Amygdala (tissue), 56 donors: ENCODE measurements around the gene GPR55.

Experiments
- DNase-seq, 56 donors: peaks; one replicate each; lab custom pipeline; 2025; lab: John Stamatoyannopoulos, UW

Gene GPR55

DNA sequence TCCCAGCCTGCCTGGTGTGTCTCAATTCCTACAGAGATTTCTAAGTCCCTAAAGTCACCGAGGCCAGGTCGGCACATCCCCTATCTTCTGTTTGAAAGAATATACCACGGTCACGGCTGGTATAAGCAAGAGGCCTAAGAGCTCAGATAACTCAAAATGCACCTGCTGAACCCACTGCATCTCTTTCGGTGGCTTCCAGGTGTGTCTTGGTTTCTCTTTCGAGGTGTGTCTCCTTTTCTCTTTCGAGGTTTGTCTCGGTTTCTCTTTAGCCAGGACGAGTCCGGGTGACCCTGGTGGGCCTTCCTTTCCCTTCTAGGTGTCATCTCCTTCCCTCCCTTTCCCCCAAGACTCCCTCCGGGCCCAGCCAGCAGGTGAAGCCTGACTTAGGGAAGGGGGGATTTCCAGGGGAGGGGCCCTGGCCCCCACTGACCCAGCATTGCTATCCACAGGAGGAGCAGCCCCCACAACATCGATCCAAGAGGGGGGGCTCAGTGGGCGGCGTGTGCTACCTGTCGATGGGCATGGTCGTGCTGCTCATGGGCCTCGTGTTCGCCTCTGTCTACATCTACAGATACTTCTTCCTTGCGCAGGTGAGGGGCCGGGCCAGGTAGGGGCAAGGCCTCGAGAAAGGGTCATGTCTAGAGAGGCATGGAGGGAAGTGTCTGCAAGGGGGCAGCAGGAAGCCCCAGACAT is 51.9 kb downstream of the GPR55 start:
- no peak for DNase-seq

- DNase-seq = no peak
Measured at GRCh38 chr2:230872151-230872967, 52.7 kb downstream of the GPR55 start.

GRCh38 chr2:230871361-230872150 is 53.5 kb downstream of the GPR55 start:
- no peak for DNase-seq

DNA sequence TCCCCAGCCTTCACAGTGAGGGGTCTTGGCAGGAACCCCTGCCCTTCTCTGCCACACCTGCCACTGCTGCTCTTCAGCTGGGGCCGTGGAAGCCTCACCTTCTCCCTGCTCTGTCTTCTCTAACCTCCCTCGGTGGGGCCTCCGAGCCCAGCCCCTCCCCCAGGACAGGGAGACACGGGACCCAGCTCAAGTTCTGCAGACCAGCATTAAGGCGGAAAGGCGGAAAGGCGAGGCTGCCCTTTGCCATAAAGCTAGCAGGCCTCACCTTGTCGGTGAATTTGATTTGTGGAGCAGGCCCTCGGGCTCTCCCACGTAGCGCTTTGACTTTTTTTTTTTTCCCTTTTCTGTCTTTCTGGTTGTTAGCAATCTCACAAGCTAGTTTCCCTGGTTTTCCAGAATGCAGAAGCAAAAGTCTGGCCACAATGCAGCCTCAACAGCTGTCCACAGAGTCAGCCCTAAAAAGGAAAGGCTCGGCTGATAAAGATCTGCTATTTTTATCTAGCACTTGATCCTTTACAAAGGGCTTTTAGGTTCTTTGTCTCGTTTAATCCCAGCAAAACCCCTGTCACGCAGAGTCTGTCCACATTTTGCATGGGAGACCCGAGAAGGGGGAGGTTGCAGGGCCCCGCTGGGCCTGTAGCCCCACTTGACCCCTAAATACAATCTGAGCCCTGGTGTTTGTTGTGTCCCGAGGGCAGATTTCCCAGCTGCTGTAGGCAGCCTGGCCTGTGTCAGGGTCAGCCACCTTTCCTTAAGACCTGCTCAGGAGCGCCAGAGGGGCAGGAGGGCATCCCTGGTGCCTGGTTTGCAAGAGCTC is 54.3 kb downstream of the GPR55 start:
- no peak for DNase-seq

DNA sequence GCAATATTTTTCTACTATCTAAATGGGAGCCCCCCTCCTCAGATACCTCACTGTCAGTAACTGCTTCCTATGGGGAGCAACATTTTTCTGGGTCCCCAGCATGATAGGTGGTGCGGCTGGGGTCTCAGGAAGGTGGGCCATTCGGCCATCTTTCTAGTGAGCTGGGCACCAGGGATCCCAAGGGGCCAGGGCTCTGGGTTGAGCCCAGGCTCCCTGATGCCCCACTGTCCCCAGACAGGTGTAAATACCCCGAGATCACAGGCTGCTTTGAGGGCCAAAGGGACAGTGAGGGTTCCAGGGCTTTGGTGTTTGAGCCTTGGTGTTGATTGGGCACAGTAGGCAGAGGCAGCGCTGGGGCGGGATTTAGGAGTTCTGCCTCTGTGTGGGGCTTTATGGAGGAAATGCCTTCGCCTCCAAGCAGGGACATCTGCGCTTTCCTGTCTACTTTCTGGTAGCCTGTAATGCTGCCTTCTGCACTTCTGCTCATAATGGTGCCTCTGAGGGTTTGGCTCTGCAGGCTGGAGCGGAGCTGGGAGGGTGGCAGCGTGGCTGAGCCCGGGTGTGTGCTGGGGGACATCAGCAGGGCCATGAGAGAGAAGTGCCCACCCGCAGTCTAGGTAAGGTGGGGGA is 55.0 kb downstream of the GPR55 start:
- no peak for DNase-seq

DNA sequence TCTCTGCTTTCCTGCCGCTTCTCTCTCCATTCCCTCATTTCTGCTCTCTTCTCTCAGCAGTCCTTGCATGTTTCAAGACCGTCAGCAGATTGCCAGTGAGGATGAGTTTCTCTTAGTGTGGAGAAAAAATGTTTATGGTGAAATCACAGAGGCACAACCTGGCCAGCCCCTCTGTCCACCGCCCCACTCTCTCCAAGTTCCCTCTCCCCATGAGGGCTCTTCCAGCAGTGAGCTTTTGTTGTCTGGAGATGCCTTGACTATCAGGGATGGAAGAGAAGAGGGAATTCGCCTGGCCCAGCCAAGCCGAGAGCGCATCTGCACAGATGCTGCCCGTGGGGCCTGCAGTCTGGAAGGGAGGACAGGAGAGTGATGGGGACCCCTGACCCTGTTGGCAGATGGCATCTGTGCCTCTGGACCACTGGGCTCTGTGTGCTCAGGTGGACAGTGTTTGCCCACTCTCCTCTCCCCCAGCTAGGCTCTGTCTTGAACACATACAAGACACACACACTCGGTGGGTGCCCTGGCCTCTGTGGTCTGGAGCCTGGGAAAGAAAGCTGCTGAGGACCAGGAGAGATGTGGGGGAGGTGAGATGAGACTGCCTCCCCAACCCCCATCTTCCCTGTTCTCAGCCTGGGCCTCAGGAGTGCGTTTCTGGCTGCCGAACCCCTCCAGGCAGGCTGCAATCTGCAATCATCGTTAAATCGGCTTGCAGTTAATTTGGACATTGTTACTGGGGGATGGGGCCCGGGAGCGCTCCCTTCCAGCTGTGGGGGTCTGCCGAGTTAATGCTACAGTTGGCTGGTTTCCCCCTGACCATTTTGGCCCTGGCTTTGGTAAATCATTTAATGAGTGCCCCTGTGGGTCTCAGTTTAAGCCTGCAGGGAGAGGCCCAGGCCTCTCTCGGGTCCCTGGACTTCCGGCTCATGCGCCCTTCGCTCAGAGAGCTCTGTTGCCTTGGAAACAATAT is 55.8 kb downstream of the GPR55 start:
- DNase-seq = no peak

- peak in 2 of 56 donors; percentile 35 to 43 for DNase-seq
Measured at GRCh38 chr2:230868161-230868946, 56.7 kb downstream of the GPR55 start.

- DNase-seq = peak in 50 of 56 donors; percentile 21 to 82 (median 59)
Measured at GRCh38 chr2:230866756-230867523, 58.1 kb downstream of the GPR55 start.

GRCh38 chr2:230865766-230866755 is 59.0 kb downstream of the GPR55 start:
- peak in 30 of 56 donors; percentile 31 to 71 (median 51) for DNase-seq

- DNase-seq = peak in 1 of 56 donors; percentile 57
Measured at GRCh38 chr2:230865307-230865765, 59.7 kb downstream of the GPR55 start.

DNA sequence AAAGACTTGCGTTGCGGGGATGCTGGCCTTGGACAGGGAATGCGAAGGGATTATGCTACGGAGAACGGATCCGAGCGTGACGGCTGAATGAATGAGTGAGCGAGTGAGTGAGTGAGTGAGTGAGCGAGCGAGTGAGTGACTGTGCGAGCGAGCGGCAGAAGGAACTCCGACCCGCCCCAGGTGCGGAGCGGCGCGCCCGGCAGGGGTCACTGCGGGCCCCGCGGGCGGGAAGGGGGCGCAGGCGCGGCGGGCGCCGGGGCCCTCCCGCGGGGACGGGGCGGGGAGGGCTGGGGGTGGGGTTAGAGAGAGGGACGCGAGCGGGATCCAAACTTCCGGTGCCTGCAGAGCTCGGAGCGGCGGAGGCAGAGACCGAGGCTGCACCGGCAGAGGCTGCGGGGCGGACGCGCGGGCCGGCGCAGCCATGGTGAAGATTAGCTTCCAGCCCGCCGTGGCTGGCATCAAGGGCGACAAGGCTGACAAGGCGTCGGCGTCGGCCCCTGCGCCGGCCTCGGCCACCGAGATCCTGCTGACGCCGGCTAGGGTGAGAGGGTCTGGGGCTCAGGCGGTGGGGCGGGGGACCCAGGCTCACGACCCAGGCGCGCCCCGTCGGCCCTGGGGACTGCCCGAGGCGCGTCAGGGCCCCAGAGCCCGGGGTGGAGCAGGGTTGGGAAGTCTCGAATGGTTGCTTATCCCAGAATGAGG is 60.3 kb downstream of the GPR55 start, which contains the start of gene ITM2C:
TSS of gene ITM2C (plus strand) at position 338 of the 702 bp plus-strand sequence. CDS start at position 422, 84 bp downstream.
- peak in 44 of 56 donors; percentile 27 to 77 (median 56) for DNase-seq

DNA sequence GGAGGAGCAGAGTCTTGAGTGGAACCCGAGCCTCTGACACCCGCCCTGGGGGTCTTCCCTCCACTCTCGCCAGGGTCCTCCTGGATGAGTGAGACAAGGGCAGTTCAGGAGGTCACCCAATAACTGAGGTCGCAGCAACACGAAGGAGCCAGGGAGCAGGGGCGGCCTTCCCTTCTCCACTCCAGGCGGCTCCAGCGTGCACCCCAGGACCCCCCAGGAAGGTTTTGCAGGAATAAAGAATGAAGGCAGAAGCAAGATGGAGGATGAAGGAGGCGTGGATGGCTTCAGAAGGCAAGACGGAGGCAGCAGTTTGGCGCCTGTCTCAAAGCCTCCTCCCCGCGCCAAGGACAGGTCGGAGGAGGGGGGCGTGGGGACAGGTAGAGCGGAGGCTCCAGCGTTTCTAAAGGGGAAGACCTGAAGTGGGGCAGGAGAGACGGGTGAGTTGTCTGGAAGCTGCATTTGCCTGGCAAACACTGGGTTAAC is 60.9 kb downstream of the GPR55 start:
- no peak for DNase-seq

- no peak for DNase-seq
Measured at GRCh38 chr2:230863442-230864121, 61.5 kb downstream of the GPR55 start.

GRCh38 chr2:230863031-230863430 is 62.0 kb downstream of the GPR55 start:
- no peak for DNase-seq
